Measurements from ENCODE around the gene SHISA2. TPM values are rescaled to one million over a fixed set of nuclear protein-coding genes. Genes with fewer than 3 reads are reported as not detected.

SHISA2 gene
- total and polyA plus RNA-seq, 2 of the 8 experiments (the other 6 are each of a cell fraction or from before 2014, with no cell fraction given) = 10.2 to 23.8 TPM

- TF ChIP-seq SAP30 (IDR thresholded peaks at IDR 0.05; ENCODE audit: insufficient read depth, insufficient replicate concordance, low read length) (no peak), EGR1 (IDR thresholded peaks at IDR 0.05; ENCODE audit: borderline replicate concordance, low read depth, low read length) (no peak)
These were observed 17.8 kb downstream of the SHISA2 start (continued) for GRCh38 chr13:26034018-26034417.
